ENCODE measurements around the gene HSPB9. TPM values are rescaled to one million over a fixed set of nuclear protein-coding genes. Genes with fewer than 3 reads are reported as not detected.

Gene HSPB9
- total RNA-seq, 1 donor from 2014 or later: not detected

DNA sequence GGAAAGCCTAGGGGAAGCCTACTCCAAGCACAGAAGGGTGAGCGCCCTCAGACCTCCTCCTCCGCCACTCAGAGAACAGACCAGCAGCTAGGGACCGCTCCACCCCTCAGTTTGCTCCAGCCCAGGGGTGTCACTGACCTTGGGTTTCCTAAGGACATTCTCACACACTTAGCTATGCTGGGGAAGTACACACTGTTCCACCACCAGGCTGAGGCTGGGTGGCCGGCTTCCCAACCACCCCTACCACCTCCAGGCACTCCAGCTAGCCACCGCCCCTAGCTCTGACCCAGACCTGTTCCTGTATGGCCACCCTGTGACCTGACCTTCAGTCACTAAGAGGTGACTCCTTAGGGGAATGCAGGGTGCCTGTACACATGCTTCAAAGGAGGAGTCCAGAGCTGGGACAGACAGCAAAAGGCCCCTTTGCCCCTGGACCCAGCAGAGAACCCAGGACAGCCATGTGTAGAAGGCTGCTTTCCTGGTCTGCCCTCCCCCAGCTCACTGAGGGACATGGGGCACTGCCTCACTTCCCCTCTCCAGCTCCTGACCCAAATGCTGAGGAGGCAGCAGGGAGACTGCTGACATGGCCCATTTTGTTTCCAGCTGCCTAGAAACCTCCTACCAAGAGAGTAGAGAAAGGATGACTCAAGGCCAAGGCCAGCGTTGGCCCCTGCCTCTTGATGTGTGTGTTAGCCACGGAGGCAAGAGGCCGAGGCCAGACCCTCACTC is 6.7 kb downstream of the HSPB9 start:
- Histone ChIP-seq H3K27me3 (ENCODE audit: insufficient read depth, low read length) (no peaks in the 10 kb centered on the region), H3K4me1 (ENCODE audit: insufficient read depth, low read length) (peaks cover 27% of the 10 kb centered on the region), H3K79me2 (ENCODE audit: insufficient read depth, low read length) (peaks cover 55% of the 10 kb centered on the region), H3K36me3 (ENCODE audit: insufficient read depth, low read length) (peaks cover 27% of the 10 kb centered on the region), H3K9me3 (ENCODE audit: insufficient read depth, low read depth, low read length) (no peaks in the 10 kb centered on the region), H2AFZ (ENCODE audit: low read depth, low read length) (no peak overlapping the region), H3K27ac (ENCODE audit: low read depth, low read length) (no peak overlapping the region), H4K20me1 (ENCODE audit: insufficient read depth, low read length) (peaks cover 63% of the 10 kb centered on the region), H3K9ac (ENCODE audit: low read length) (no peak overlapping the region), H3K4me2 (ENCODE audit: low read length) (no peak overlapping the region), H3K4me3 (ENCODE audit: insufficient read depth, low read depth, low read length) (no peak overlapping the region)
- no peak for DNase-seq (ENCODE audit: low read depth)
- H3K36me3 Mint-ChIP-seq (ENCODE audit: low read depth, unreplicated experiment): peaks cover 21% of the 10 kb centered on the region
- FAIRE-seq: no peak
- no peaks in the 10 kb centered on the region for H3K27me3 Mint-ChIP-seq (ENCODE audit: low read depth, unreplicated experiment)
- peaks cover 54% of the 10 kb centered on the region for H3K4me1 Mint-ChIP-seq (ENCODE audit: low read depth, unreplicated experiment)
- peak overlapping the region; percentile 34 for H3K27ac Mint-ChIP-seq (ENCODE audit: unreplicated experiment)
- no peaks in the 10 kb centered on the region for H3K9me3 Mint-ChIP-seq (ENCODE audit: unreplicated experiment)
- no peak overlapping the region for H3K4me3 Mint-ChIP-seq (ENCODE audit: unreplicated experiment)
- TF ChIP-seq, protein P1, sequence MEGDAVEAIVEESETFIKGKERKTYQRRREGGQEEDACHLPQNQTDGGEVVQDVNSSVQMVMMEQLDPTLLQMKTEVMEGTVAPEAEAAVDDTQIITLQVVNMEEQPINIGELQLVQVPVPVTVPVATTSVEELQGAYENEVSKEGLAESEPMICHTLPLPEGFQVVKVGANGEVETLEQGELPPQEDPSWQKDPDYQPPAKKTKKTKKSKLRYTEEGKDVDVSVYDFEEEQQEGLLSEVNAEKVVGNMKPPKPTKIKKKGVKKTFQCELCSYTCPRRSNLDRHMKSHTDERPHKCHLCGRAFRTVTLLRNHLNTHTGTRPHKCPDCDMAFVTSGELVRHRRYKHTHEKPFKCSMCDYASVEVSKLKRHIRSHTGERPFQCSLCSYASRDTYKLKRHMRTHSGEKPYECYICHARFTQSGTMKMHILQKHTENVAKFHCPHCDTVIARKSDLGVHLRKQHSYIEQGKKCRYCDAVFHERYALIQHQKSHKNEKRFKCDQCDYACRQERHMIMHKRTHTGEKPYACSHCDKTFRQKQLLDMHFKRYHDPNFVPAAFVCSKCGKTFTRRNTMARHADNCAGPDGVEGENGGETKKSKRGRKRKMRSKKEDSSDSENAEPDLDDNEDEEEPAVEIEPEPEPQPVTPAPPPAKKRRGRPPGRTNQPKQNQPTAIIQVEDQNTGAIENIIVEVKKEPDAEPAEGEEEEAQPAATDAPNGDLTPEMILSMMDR (IDR thresholded peaks at IDR 0.05; ENCODE audit: insufficient read depth, low read depth, low read length): no peak
- no peak for TF ChIP-seq EZH2 (IDR thresholded peaks at IDR 0.05; ENCODE audit: insufficient read depth, low read length)

DNA sequence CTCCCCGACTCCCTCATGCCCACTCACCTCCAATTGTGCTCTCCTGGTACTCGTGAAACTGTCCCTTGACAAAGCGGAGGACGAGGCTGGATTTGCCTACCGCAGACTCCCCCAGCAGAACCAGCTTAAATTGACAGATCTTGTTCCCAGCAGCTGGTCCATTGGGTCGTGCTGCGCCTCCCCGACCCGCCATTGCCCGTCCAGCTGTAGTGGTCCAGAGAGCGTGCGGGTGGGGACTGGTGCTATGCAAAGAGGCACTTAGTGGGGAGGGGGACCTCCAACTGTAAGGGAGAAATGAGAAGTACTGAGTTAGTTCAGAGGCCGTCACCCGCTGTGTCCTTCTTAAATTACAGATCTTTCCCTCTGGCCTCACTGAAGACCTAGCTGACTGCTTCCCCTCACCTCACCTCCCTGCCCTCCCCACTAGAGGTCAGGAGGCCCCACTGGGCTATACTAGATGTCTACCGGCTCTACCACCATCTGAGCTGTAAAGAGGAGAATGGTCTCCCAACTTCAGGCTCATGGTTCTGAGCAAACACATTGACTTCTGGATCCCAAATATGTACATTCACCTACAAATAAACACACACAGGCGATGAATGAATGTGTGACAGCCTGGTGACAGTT is 7.8 kb downstream of the HSPB9 start:
- Mint-ChIP-seq H3K4me3 (ENCODE audit: unreplicated experiment) (no peak overlapping the region), H3K4me1 (ENCODE audit: low read depth, unreplicated experiment) (peaks cover 63% of the 10 kb centered on the region), H3K27ac (ENCODE audit: unreplicated experiment) (peak overlapping the region; percentile 28), H3K36me3 (ENCODE audit: low read depth, unreplicated experiment) (peaks cover 21% of the 10 kb centered on the region), H3K9me3 (ENCODE audit: unreplicated experiment) (no peaks in the 10 kb centered on the region), H3K27me3 (ENCODE audit: low read depth, unreplicated experiment) (no peaks in the 10 kb centered on the region)
- H3K27ac ChIP-seq (ENCODE audit: low read depth, low read length): no peak overlapping the region
- DNase-seq (ENCODE audit: low read depth): no peak
- FAIRE-seq: no peak
- H3K79me2 ChIP-seq (ENCODE audit: insufficient read depth, low read length): peaks cover 66% of the 10 kb centered on the region
- no peak overlapping the region for H3K4me2 ChIP-seq (ENCODE audit: low read length)
- H3K4me1 ChIP-seq (ENCODE audit: insufficient read depth, low read length): peaks cover 31% of the 10 kb centered on the region
- H3K27me3 ChIP-seq (ENCODE audit: insufficient read depth, low read length): no peaks in the 10 kb centered on the region
- H3K4me3 ChIP-seq (ENCODE audit: insufficient read depth, low read depth, low read length): no peak overlapping the region
- peaks cover 27% of the 10 kb centered on the region for H3K36me3 ChIP-seq (ENCODE audit: insufficient read depth, low read length)
- H2AFZ ChIP-seq (ENCODE audit: low read depth, low read length): no peak overlapping the region
- no peak overlapping the region for H3K9ac ChIP-seq (ENCODE audit: low read length)
- H4K20me1 ChIP-seq (ENCODE audit: insufficient read depth, low read length): peaks cover 69% of the 10 kb centered on the region
- no peaks in the 10 kb centered on the region for H3K9me3 ChIP-seq (ENCODE audit: insufficient read depth, low read depth, low read length)
- TF ChIP-seq EZH2 (IDR thresholded peaks at IDR 0.05; ENCODE audit: insufficient read depth, low read length): no peak
- TF ChIP-seq, protein P1 (IDR thresholded peaks at IDR 0.05; ENCODE audit: insufficient read depth, low read depth, low read length): no peak

DNA sequence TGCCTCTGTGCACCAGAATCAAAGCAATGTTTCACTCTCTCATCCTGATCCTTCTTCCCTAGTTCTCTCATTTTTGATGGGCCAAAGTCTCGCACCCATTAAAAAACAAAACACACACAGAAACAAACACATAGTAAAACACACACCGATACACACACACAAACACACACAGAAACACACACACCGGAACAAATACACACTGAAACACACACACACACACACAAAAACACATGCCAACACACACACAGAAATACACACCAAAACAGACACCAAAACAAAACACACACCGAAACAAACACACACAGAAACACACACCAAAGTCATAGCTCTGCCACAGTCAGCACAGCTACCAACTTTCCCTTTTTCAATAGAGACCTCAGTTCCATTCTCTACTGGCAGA is 8.6 kb downstream of the HSPB9 start:
- Histone ChIP-seq H3K9ac (ENCODE audit: low read length) (no peak overlapping the region), H3K4me3 (ENCODE audit: insufficient read depth, low read depth, low read length) (no peak overlapping the region), H3K36me3 (ENCODE audit: insufficient read depth, low read length) (peaks cover 27% of the 10 kb centered on the region), H3K4me1 (ENCODE audit: insufficient read depth, low read length) (peaks cover 40% of the 10 kb centered on the region), H3K9me3 (ENCODE audit: insufficient read depth, low read depth, low read length) (no peaks in the 10 kb centered on the region), H3K27ac (ENCODE audit: low read depth, low read length) (no peak overlapping the region), H3K79me2 (ENCODE audit: insufficient read depth, low read length) (peaks cover 75% of the 10 kb centered on the region), H2AFZ (ENCODE audit: low read depth, low read length) (no peak overlapping the region), H4K20me1 (ENCODE audit: insufficient read depth, low read length) (peaks cover 78% of the 10 kb centered on the region), H3K4me2 (ENCODE audit: low read length) (peak overlapping the region; percentile 41), H3K27me3 (ENCODE audit: insufficient read depth, low read length) (no peaks in the 10 kb centered on the region)
- no peak for TF ChIP-seq EZH2 (IDR thresholded peaks at IDR 0.05; ENCODE audit: insufficient read depth, low read length)
- TF ChIP-seq, protein P1 (IDR thresholded peaks at IDR 0.05; ENCODE audit: insufficient read depth, low read depth, low read length): no peak
- H3K4me3 Mint-ChIP-seq (ENCODE audit: unreplicated experiment): peak overlapping the region; percentile 63
- H3K9me3 Mint-ChIP-seq (ENCODE audit: unreplicated experiment): no peaks in the 10 kb centered on the region
- H3K27ac Mint-ChIP-seq (ENCODE audit: unreplicated experiment): peak overlapping the region; percentile 60
- DNase-seq (ENCODE audit: low read depth): no peak
- H3K4me1 Mint-ChIP-seq (ENCODE audit: low read depth, unreplicated experiment): peaks cover 71% of the 10 kb centered on the region
- H3K36me3 Mint-ChIP-seq (ENCODE audit: low read depth, unreplicated experiment): peaks cover 24% of the 10 kb centered on the region
- H3K27me3 Mint-ChIP-seq (ENCODE audit: low read depth, unreplicated experiment): no peaks in the 10 kb centered on the region
- no peak for FAIRE-seq
